ENCODE results near the gene EEF1E1. TPM values are rescaled to one million over a fixed set of nuclear protein-coding genes. Genes with fewer than 3 reads are reported as not detected.

The EEF1E1 gene
- polyA plus RNA-seq, 1 donor from 2014 or later, result 113 TPM

- Histone ChIP-seq H4K20me1 (ENCODE audit: insufficient read depth) (no peaks in the 10 kb centered on the region), H3K9me2 (ENCODE audit: insufficient read depth, low read length) (no peaks in the 10 kb centered on the region), H3K27me3 (ENCODE audit: insufficient read depth, low read depth, low read length) (no peaks in the 10 kb centered on the region), H2AFZ (ENCODE audit: low read depth, low read length) (no peak overlapping the region), H3K9ac (ENCODE audit: low read length) (no peak overlapping the region), H3K79me2 (replicated peaks; ENCODE audit: insufficient read depth, low read length) (no peaks in the 10 kb centered on the region), H3K9me3 (ENCODE audit: low read length) (no peaks in the 10 kb centered on the region), H3K27ac (ENCODE audit: low read length) (no peak overlapping the region), H3K36me3 (ENCODE audit: insufficient read depth, low read length) (no peaks in the 10 kb centered on the region), H3K4me2 (ENCODE audit: low read length) (no peak overlapping the region), H3F3A (ENCODE audit: insufficient read depth, low read length, poor library complexity, severe bottlenecking) (no peaks in the 10 kb centered on the region), H3K4me3 (ENCODE audit: low read length) (no peak overlapping the region)
- TF ChIP-seq EP300 (conservative IDR thresholded peaks at IDR 0.05; ENCODE audit: poor library complexity, severe bottlenecking), result no peak
- no peak for TF ChIP-seq POLR2AphosphoS5 (IDR thresholded peaks at IDR 0.05)
- TF ChIP-seq SMC3 (conservative IDR thresholded peaks at IDR 0.05; ENCODE audit: poor library complexity), result no peak
- no peak for TF ChIP-seq REST (IDR thresholded peaks at IDR 0.05; ENCODE audit: borderline replicate concordance)
Observed at GRCh38 chr6:8075704-8076103, 26.6 kb downstream of the EEF1E1 start.

GRCh38 chr6:8075185-8075584, 27.2 kb downstream of the EEF1E1 start:
- H3K27ac ChIP-seq (ENCODE audit: low read length), result no peak overlapping the region
- H4K20me1 ChIP-seq (ENCODE audit: insufficient read depth), result no peaks in the 10 kb centered on the region
- no peak for TF ChIP-seq RAD21 (conservative IDR thresholded peaks at IDR 0.05)
- TF ChIP-seq POLR2AphosphoS5 (IDR thresholded peaks at IDR 0.05), result no peak
- TF ChIP-seq EP300 (conservative IDR thresholded peaks at IDR 0.05; ENCODE audit: poor library complexity, severe bottlenecking), result no peak
- no peak for TF ChIP-seq MXI1 (conservative IDR thresholded peaks at IDR 0.05; ENCODE audit: poor library complexity, severe bottlenecking)
- TF ChIP-seq CTCF (IDR thresholded peaks at IDR 0.05; ENCODE audit: poor library complexity, severe bottlenecking), result no peak
- H3K36me3 ChIP-seq (ENCODE audit: insufficient read depth, low read length), result no peaks in the 10 kb centered on the region
- no peak overlapping the region for H3K4me2 ChIP-seq (ENCODE audit: low read length)
- no peaks in the 10 kb centered on the region for H3F3A ChIP-seq (ENCODE audit: insufficient read depth, low read length, poor library complexity, severe bottlenecking)
- H3K9me3 ChIP-seq (ENCODE audit: low read length), result no peaks in the 10 kb centered on the region
- no peak overlapping the region for H3K4me3 ChIP-seq (ENCODE audit: low read length)
- no peak overlapping the region for H3K9ac ChIP-seq (ENCODE audit: low read length)
- H3K9me2 ChIP-seq (ENCODE audit: insufficient read depth, low read length), result no peaks in the 10 kb centered on the region
- H3K79me2 ChIP-seq (replicated peaks; ENCODE audit: insufficient read depth, low read length), result no peaks in the 10 kb centered on the region
- H3K27me3 ChIP-seq (ENCODE audit: insufficient read depth, low read depth, low read length), result no peaks in the 10 kb centered on the region
- no peak overlapping the region for H2AFZ ChIP-seq (ENCODE audit: low read depth, low read length)

- no peak for TF ChIP-seq TAF1 (IDR thresholded peaks at IDR 0.05; ENCODE audit: low read depth)
- no peak for TF ChIP-seq CTCF (IDR thresholded peaks at IDR 0.05; ENCODE audit: poor library complexity, severe bottlenecking)
- no peak for TF ChIP-seq EP300 (conservative IDR thresholded peaks at IDR 0.05; ENCODE audit: poor library complexity, severe bottlenecking)
- TF ChIP-seq RAD21 (conservative IDR thresholded peaks at IDR 0.05), result no peak
- TF ChIP-seq MXI1 (conservative IDR thresholded peaks at IDR 0.05; ENCODE audit: poor library complexity, severe bottlenecking), result no peak
- TF ChIP-seq EZH2 (IDR thresholded peaks at IDR 0.05; ENCODE audit: borderline replicate concordance, insufficient read depth, low read length, poor library complexity, severe bottlenecking), result no peak
- no peak for TF ChIP-seq POLR2AphosphoS5 (IDR thresholded peaks at IDR 0.05)
- TF ChIP-seq SMC3 (conservative IDR thresholded peaks at IDR 0.05; ENCODE audit: poor library complexity), result no peak
- TF ChIP-seq REST (IDR thresholded peaks at IDR 0.05; ENCODE audit: borderline replicate concordance), result no peak
- Histone ChIP-seq H3K27me3 (ENCODE audit: insufficient read depth, low read depth, low read length) (no peaks in the 10 kb centered on the region), H4K20me1 (ENCODE audit: insufficient read depth) (no peaks in the 10 kb centered on the region), H3K27ac (ENCODE audit: low read length) (no peak overlapping the region), H3K9me2 (ENCODE audit: insufficient read depth, low read length) (no peaks in the 10 kb centered on the region), H3K4me2 (ENCODE audit: low read length) (no peak overlapping the region), H3F3A (ENCODE audit: insufficient read depth, low read length, poor library complexity, severe bottlenecking) (no peaks in the 10 kb centered on the region), H2AFZ (ENCODE audit: low read depth, low read length) (no peak overlapping the region), H3K9ac (ENCODE audit: low read length) (no peak overlapping the region), H3K36me3 (ENCODE audit: insufficient read depth, low read length) (no peaks in the 10 kb centered on the region), H3K9me3 (ENCODE audit: low read length) (no peaks in the 10 kb centered on the region), H3K4me3 (ENCODE audit: low read length) (no peak overlapping the region), H3K79me2 (replicated peaks; ENCODE audit: insufficient read depth, low read length) (no peaks in the 10 kb centered on the region)
Observed at GRCh38 chr6:8074213-8074612, 28.1 kb downstream of the EEF1E1 start.
